ENCODE data around the gene RASSF8.

Gene RASSF8

DNA sequence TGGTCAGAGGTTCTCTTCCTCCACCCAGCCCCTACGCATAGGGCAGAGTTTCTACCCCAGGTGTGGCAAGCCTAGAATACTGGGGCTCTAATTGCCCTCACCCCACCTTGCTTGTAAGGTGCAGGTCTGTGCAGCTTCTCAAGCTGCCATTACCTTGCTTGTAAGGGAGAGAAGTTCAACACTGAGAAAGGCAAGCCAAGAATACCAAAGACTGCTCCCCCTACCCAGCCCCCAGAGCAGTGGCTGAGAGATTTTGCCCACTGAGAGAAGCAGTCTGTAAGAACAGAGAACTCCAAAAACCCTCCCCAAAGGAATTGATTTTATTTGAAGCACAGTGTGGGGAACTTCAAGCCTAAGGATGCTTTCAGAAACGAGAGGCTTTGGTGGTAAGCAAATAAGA, 63.1 kb downstream of the RASSF8 start:
- TF ChIP-seq, protein P1, sequence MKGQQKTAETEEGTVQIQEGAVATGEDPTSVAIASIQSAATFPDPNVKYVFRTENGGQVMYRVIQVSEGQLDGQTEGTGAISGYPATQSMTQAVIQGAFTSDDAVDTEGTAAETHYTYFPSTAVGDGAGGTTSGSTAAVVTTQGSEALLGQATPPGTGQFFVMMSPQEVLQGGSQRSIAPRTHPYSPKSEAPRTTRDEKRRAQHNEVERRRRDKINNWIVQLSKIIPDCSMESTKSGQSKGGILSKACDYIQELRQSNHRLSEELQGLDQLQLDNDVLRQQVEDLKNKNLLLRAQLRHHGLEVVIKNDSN (IDR thresholded peaks at IDR 0.05) = no peak
- TF ChIP-seq RAD21 (IDR thresholded peaks at IDR 0.05; ENCODE audit: low read depth) = no peak
- no peak for TF ChIP-seq EP300 (IDR thresholded peaks at IDR 0.05; ENCODE audit: borderline replicate concordance)
- no peak for TF ChIP-seq TCF12 (IDR thresholded peaks at IDR 0.05; ENCODE audit: low read depth)
- TF ChIP-seq TAF1 (IDR thresholded peaks at IDR 0.05; ENCODE audit: low read depth) = no peak
- TF ChIP-seq FOXM1 (IDR thresholded peaks at IDR 0.05; ENCODE audit: borderline replicate concordance, low read depth) = no peak
- no peak for TF ChIP-seq CREB1 (IDR thresholded peaks at IDR 0.05; ENCODE audit: low read depth)
- TF ChIP-seq EGR1 (IDR thresholded peaks at IDR 0.05) = no peak
- no peak for TF ChIP-seq TEAD4 (IDR thresholded peaks at IDR 0.05)
- no peak for TF ChIP-seq CEBPB (IDR thresholded peaks at IDR 0.05)
- TF ChIP-seq, protein P2, sequence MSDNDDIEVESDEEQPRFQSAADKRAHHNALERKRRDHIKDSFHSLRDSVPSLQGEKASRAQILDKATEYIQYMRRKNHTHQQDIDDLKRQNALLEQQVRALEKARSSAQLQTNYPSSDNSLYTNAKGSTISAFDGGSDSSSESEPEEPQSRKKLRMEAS (IDR thresholded peaks at IDR 0.05) = no peak
- TF ChIP-seq ZBTB7A (IDR thresholded peaks at IDR 0.05; ENCODE audit: low read depth) = no peak

DNA sequence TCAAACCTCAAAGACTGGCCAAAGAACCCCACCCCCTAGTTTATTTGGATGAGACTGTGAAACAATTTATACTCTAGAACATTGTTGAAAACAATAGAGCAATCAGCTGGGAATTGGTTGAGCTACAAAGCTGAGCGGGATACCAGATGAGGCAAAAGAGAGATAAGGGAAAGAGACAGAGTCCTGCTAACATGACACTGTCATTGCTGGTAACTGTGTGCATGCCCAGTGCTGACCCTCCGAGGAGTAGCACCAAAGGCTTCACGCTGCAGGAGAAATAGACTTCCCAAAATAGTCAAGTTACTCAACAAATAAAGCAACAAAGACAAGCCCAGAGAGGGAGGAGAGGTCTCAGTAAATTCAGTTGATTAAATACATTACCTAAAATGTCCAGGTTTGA, 63.6 kb downstream of the RASSF8 start:
- TF ChIP-seq EGR1 (IDR thresholded peaks at IDR 0.05) (no peak), CEBPB (IDR thresholded peaks at IDR 0.05) (no peak), ZBTB7A (IDR thresholded peaks at IDR 0.05; ENCODE audit: low read depth) (no peak), TCF12 (IDR thresholded peaks at IDR 0.05; ENCODE audit: low read depth) (no peak), EP300 (IDR thresholded peaks at IDR 0.05; ENCODE audit: borderline replicate concordance) (no peak)
- TF ChIP-seq, protein P1 (IDR thresholded peaks at IDR 0.05) = no peak

DNA sequence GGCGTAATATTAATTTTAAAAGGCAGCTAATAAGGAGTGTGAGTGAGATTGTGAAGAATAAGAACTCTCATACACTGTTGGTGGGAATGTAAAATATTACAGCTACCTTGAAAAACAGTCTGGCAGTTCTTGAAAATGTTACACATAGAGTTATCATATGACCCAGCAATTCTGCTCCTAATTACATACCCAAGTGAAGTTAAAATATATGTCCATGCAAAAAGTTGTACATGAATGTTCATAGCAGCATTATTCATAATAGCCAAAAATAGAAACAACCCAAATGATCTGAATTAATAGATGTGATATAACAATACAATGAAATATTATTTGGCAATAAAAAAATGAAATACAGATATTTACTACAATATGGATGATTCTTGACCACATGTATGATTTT, 68.2 kb downstream of the RASSF8 start:
- no peak for TF ChIP-seq NFIC (IDR thresholded peaks at IDR 0.05)
- TF ChIP-seq CEBPB (IDR thresholded peaks at IDR 0.05) = no peak
- TF ChIP-seq FOXM1 (IDR thresholded peaks at IDR 0.05; ENCODE audit: borderline replicate concordance, low read depth) = no peak
- no peak for TF ChIP-seq EP300 (IDR thresholded peaks at IDR 0.05; ENCODE audit: borderline replicate concordance)
- no peak for TF ChIP-seq EGR1 (IDR thresholded peaks at IDR 0.05)
- TF ChIP-seq TAF1 (IDR thresholded peaks at IDR 0.05; ENCODE audit: low read depth) = no peak
- no peak for TF ChIP-seq YY1 (IDR thresholded peaks at IDR 0.05; ENCODE audit: low read depth)
- TF ChIP-seq, protein P3, sequence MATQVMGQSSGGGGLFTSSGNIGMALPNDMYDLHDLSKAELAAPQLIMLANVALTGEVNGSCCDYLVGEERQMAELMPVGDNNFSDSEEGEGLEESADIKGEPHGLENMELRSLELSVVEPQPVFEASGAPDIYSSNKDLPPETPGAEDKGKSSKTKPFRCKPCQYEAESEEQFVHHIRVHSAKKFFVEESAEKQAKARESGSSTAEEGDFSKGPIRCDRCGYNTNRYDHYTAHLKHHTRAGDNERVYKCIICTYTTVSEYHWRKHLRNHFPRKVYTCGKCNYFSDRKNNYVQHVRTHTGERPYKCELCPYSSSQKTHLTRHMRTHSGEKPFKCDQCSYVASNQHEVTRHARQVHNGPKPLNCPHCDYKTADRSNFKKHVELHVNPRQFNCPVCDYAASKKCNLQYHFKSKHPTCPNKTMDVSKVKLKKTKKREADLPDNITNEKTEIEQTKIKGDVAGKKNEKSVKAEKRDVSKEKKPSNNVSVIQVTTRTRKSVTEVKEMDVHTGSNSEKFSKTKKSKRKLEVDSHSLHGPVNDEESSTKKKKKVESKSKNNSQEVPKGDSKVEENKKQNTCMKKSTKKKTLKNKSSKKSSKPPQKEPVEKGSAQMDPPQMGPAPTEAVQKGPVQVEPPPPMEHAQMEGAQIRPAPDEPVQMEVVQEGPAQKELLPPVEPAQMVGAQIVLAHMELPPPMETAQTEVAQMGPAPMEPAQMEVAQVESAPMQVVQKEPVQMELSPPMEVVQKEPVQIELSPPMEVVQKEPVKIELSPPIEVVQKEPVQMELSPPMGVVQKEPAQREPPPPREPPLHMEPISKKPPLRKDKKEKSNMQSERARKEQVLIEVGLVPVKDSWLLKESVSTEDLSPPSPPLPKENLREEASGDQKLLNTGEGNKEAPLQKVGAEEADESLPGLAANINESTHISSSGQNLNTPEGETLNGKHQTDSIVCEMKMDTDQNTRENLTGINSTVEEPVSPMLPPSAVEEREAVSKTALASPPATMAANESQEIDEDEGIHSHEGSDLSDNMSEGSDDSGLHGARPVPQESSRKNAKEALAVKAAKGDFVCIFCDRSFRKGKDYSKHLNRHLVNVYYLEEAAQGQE (IDR thresholded peaks at IDR 0.05; ENCODE audit: low read depth) = no peak
- TF ChIP-seq, protein P1 (IDR thresholded peaks at IDR 0.05) = no peak
- no peak for TF ChIP-seq TCF12 (IDR thresholded peaks at IDR 0.05; ENCODE audit: low read depth)
- TF ChIP-seq CREB1 (IDR thresholded peaks at IDR 0.05; ENCODE audit: low read depth) = no peak
- no peak for TF ChIP-seq ZBTB7A (IDR thresholded peaks at IDR 0.05; ENCODE audit: low read depth)
- TF ChIP-seq TEAD4 (IDR thresholded peaks at IDR 0.05) = no peak
- TF ChIP-seq RAD21 (IDR thresholded peaks at IDR 0.05; ENCODE audit: low read depth) = no peak
- TF ChIP-seq, protein P2 (IDR thresholded peaks at IDR 0.05) = no peak

DNA sequence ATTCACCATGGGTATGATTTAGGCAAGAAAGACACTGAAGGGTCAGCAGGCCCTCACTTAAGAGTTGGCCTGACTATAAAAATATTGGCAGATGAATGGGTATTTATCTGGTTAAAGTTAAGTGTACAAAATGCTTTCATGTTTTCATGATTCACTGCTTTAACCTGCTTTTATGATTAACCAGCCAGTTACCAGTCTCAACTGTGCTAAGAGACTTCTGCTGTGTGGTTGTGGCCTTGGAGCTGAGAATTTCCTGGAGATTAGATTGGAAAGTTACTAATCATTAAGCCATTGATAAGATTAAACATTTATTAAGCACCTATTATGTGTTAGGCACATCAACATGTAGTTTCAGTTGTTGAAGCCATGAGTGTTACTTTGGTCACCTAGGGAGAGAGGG, 68.9 kb downstream of the RASSF8 start:
- TF ChIP-seq RAD21 (IDR thresholded peaks at IDR 0.05; ENCODE audit: low read depth) (no peak), NFIC (IDR thresholded peaks at IDR 0.05) (no peak), FOXM1 (IDR thresholded peaks at IDR 0.05; ENCODE audit: borderline replicate concordance, low read depth) (no peak), CEBPB (IDR thresholded peaks at IDR 0.05) (no peak), TAF1 (IDR thresholded peaks at IDR 0.05; ENCODE audit: low read depth) (no peak), YY1 (IDR thresholded peaks at IDR 0.05; ENCODE audit: low read depth) (no peak), EP300 (IDR thresholded peaks at IDR 0.05; ENCODE audit: borderline replicate concordance) (no peak)
- TF ChIP-seq, protein P3 (IDR thresholded peaks at IDR 0.05; ENCODE audit: low read depth) = no peak

DNA sequence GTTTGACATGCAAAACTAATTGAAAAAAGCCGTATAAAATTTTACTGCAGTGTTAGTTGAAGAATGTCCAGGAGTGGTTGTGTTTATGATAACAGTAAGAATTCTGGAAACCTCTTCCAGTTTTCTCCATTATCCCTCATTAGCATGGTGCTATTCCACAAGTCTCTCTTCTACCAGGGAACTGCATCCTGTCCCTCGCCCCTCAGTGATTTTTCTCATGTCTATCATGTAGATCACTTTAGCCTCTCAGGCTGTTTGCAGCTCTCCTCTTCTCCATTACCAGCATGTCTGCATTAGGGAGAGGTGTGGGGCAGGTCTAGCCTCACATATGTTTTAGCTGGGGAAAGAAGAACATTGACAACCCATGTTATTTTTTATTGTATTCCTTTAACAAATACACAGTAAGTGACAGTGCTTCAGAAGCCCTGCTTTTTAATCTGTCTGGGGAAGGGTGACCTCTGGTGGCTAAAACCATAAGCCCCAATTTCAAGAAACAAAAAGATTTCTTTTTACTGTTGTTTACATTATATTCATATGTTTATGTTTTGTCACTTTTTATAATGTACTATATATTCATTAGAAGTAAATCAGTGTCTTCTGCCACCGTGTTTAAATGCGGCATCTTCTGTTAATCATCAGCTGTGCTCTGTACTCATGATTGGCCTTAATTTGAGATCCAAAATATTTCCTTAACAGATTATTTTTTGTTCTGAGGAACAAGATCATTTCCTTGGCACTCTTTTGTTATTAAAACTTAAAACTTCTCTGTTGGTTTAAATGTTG, 70.7 kb downstream of the RASSF8 start:
- TF ChIP-seq TAF1 (IDR thresholded peaks at IDR 0.05; ENCODE audit: low read depth) = no peak
- peak; percentile 81 for TF ChIP-seq RAD21 (IDR thresholded peaks at IDR 0.05; ENCODE audit: low read depth)

DNA sequence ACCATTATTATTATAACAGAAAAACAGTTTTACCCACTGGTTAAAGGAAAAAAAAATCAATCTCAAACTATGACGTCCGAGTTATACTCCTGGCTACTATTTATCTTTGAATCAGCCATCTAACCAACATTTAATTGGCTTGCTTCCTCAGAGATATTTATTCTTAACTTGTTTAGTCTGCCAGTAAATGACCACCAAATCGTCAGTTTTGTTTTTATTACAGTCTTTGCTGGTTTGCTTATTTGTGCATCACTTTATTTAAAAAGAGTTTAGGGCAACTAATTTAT, 71.2 kb downstream of the RASSF8 start:
- TF ChIP-seq, protein P1 (IDR thresholded peaks at IDR 0.05) = no peak
- TF ChIP-seq RAD21 (IDR thresholded peaks at IDR 0.05; ENCODE audit: low read depth) = no peak
- no peak for TF ChIP-seq EGR1 (IDR thresholded peaks at IDR 0.05)
- TF ChIP-seq FOXM1 (IDR thresholded peaks at IDR 0.05; ENCODE audit: borderline replicate concordance, low read depth) = no peak
- TF ChIP-seq YY1 (IDR thresholded peaks at IDR 0.05; ENCODE audit: low read depth) = no peak
- TF ChIP-seq TAF1 (IDR thresholded peaks at IDR 0.05; ENCODE audit: low read depth) = no peak
- no peak for TF ChIP-seq TEAD4 (IDR thresholded peaks at IDR 0.05)
- no peak for TF ChIP-seq ZBTB7A (IDR thresholded peaks at IDR 0.05; ENCODE audit: low read depth)
- no peak for TF ChIP-seq NFIC (IDR thresholded peaks at IDR 0.05)
- TF ChIP-seq TCF12 (IDR thresholded peaks at IDR 0.05; ENCODE audit: low read depth) = no peak
- TF ChIP-seq CEBPB (IDR thresholded peaks at IDR 0.05) = no peak
- no peak for TF ChIP-seq EP300 (IDR thresholded peaks at IDR 0.05; ENCODE audit: borderline replicate concordance)
- TF ChIP-seq, protein P2 (IDR thresholded peaks at IDR 0.05) = no peak
- TF ChIP-seq, protein P3 (IDR thresholded peaks at IDR 0.05; ENCODE audit: low read depth) = no peak
- TF ChIP-seq CREB1 (IDR thresholded peaks at IDR 0.05; ENCODE audit: low read depth) = no peak

All from Ishikawa (cell line).